ENCODE measurements around the gene KCNH3. TPM values are rescaled to one million over a fixed set of nuclear protein-coding genes. Genes with fewer than 3 reads are reported as not detected.
"Not testable (repeated sequence)": the region's sequence is repeated elsewhere in the genome, so short reads cannot be mapped to it uniquely, and the experiment has no call there.

The KCNH3 gene
- total RNA-seq (2014; rRNA removed; shearing (Covaris generic); ENCODE audit: low replicate concordance): 3.2 and 3.6 TPM in 2 replicates

GRCh38 chr12:49538510-49539403 lies at the start of gene KCNH3:
KCNH3 (plus strand) TSS chr12:49539030; CDS start chr12:49539417, 387 bp downstream.
- in situ Hi-C loops (cut with HindIII; ENCODE audit: low pct_unique_long_range_greater_than_20kb, low sequenced_read_pairs): no loop called here
- DNase-seq (ENCODE audit: low read depth): peak; percentile 76

- no peak for DNase-seq (ENCODE audit: low read depth)
- in situ Hi-C loops (cut with HindIII; ENCODE audit: low pct_unique_long_range_greater_than_20kb, low sequenced_read_pairs): no loop called here
Measured at GRCh38 chr12:49489154-49489553, 49.7 kb upstream of the KCNH3 start.

GRCh38 chr12:49489720-49490119 lies 49.1 kb upstream of the KCNH3 start:
- in situ Hi-C loops (cut with HindIII; ENCODE audit: low pct_unique_long_range_greater_than_20kb, low sequenced_read_pairs): no loop called here
- DNase-seq (ENCODE audit: low read depth): no peak

- no peak for DNase-seq (ENCODE audit: low read depth)
- in situ Hi-C loops (cut with HindIII; ENCODE audit: low pct_unique_long_range_greater_than_20kb, low sequenced_read_pairs): no loop called here
Measured at GRCh38 chr12:49491823-49492222, 47.0 kb upstream of the KCNH3 start.

- in situ Hi-C loops (cut with HindIII; ENCODE audit: low pct_unique_long_range_greater_than_20kb, low sequenced_read_pairs): no loop called here
- no peak for DNase-seq (ENCODE audit: low read depth)
Measured at GRCh38 chr12:49493900-49494299, 44.9 kb upstream of the KCNH3 start.

GRCh38 chr12:49496417-49497360 lies 42.1 kb upstream of the KCNH3 start:
- no peak for DNase-seq (ENCODE audit: low read depth)
- in situ Hi-C loops (cut with HindIII; ENCODE audit: low pct_unique_long_range_greater_than_20kb, low sequenced_read_pairs): loop anchor here (5.0 kb wide), 1 partner anchor 129 kb away; the partner anchor contains the start of gene SPATS2

- in situ Hi-C loops (cut with HindIII; ENCODE audit: low pct_unique_long_range_greater_than_20kb, low sequenced_read_pairs): no loop called here
- DNase-seq (ENCODE audit: low read depth): no peak
Measured at GRCh38 chr12:49501895-49502294, 36.9 kb upstream of the KCNH3 start.

GRCh38 chr12:49502590-49502989 lies 36.2 kb upstream of the KCNH3 start:
- no peak for DNase-seq (ENCODE audit: low read depth)
- in situ Hi-C loops (cut with HindIII; ENCODE audit: low pct_unique_long_range_greater_than_20kb, low sequenced_read_pairs): no loop called here

GRCh38 chr12:49503674-49504180 lies 35.1 kb upstream of the KCNH3 start:
- in situ Hi-C loops (cut with HindIII; ENCODE audit: low pct_unique_long_range_greater_than_20kb, low sequenced_read_pairs): no loop called here
- DNase-seq (ENCODE audit: low read depth): peak; percentile 95

- in situ Hi-C loops (cut with HindIII; ENCODE audit: low pct_unique_long_range_greater_than_20kb, low sequenced_read_pairs): no loop called here
- DNase-seq (ENCODE audit: low read depth): no peak
Measured at GRCh38 chr12:49505672-49506071, 33.2 kb upstream of the KCNH3 start.

- in situ Hi-C loops (cut with HindIII; ENCODE audit: low pct_unique_long_range_greater_than_20kb, low sequenced_read_pairs): no loop called here
- peak; percentile 74 for DNase-seq (ENCODE audit: low read depth)
Measured at GRCh38 chr12:49507139-49507538, 31.7 kb upstream of the KCNH3 start.

- DNase-seq (ENCODE audit: low read depth); in situ Hi-C loops (cut with HindIII; ENCODE audit: low pct_unique_long_range_greater_than_20kb, low sequenced_read_pairs): not testable (repeated sequence)
Measured at GRCh38 chr12:49509681-49510080, 29.1 kb upstream of the KCNH3 start.

- in situ Hi-C loops (cut with HindIII; ENCODE audit: low pct_unique_long_range_greater_than_20kb, low sequenced_read_pairs): no loop called here
- DNase-seq (ENCODE audit: low read depth): no peak
Measured at GRCh38 chr12:49511410-49511809, 27.4 kb upstream of the KCNH3 start.

GRCh38 chr12:49512546-49512945 lies 26.3 kb upstream of the KCNH3 start:
- in situ Hi-C loops (cut with HindIII; ENCODE audit: low pct_unique_long_range_greater_than_20kb, low sequenced_read_pairs): no loop called here
- no peak for DNase-seq (ENCODE audit: low read depth)

- in situ Hi-C loops (cut with HindIII; ENCODE audit: low pct_unique_long_range_greater_than_20kb, low sequenced_read_pairs): no loop called here
- DNase-seq (ENCODE audit: low read depth): peak; percentile 72
Measured at GRCh38 chr12:49515266-49515665, 23.6 kb upstream of the KCNH3 start.

- in situ Hi-C loops (cut with HindIII; ENCODE audit: low pct_unique_long_range_greater_than_20kb, low sequenced_read_pairs): no loop called here
Measured at GRCh38 chr12:49518914-49519573, 19.8 kb upstream of the KCNH3 start.

GRCh38 chr12:49519574-49519936 lies 19.3 kb upstream of the KCNH3 start:
- in situ Hi-C loops (cut with HindIII; ENCODE audit: low pct_unique_long_range_greater_than_20kb, low sequenced_read_pairs): no loop called here
- no peak for DNase-seq (ENCODE audit: low read depth)

More at GRCh38 chr12:49518914-49519573, 19.8 kb upstream of the KCNH3 start:
- peak; percentile 39 for DNase-seq (ENCODE audit: low read depth)

GRCh38 chr12:49521389-49521788 lies 17.4 kb upstream of the KCNH3 start:
- DNase-seq (ENCODE audit: low read depth): no peak
- in situ Hi-C loops (cut with HindIII; ENCODE audit: low pct_unique_long_range_greater_than_20kb, low sequenced_read_pairs): no loop called here

All from Caki2 (cell line).